PC-3 (cell line): ENCODE data around the gene OSBPL8. TPM values are rescaled to one million over a fixed set of nuclear protein-coding genes. Genes with fewer than 3 reads are reported as not detected.

Experiments
- ATAC-seq: fragments of 200-7000 bp; cut with Tn5 transposase; 2 replicates; pipeline ENCODE4 v1.9.1; 2020; ENCODE audit warnings: mild to moderate bottlenecking, moderate library complexity
- BruUV-seq: library from RNA; stranded (reverse); fragments of 400-500 nt; replicated peaks from 2 replicates; lab custom pipeline; 2021; lab: Mats Ljungman, UMichigan
- CTCF ChIA-PET: fragments of 300-600 bp; sonication (Branson Sonifier 250); formaldehyde crosslinking; loops from one replicate; lab custom pipeline; 2022; ENCODE audit warnings: antibody characterized with exemption; lab: Charles Lee
- POLR2A ChIA-PET: fragments of 300-600 bp; sonication (Branson Sonifier 250); formaldehyde crosslinking; loops from one replicate; lab custom pipeline; 2022; ENCODE audit warnings: antibody characterized with exemption; ENCODE audit not compliant: unreplicated experiment; lab: Charles Lee
- DNase-seq: peaks from one replicate; pipeline ENCODE4 v3.0.0-alpha.2; 2015
- H2AFZ ChIP-seq: fragments of 300-600 bp; sonication (generic); 2 replicates; pipeline ENCODE4 v1.6.0; 2016; ENCODE audit warnings: antibody characterized with exemption, low read length
- H3F3A ChIP-seq: fragments of 300-600 bp; sonication (generic); one replicate; pipeline ENCODE4 v1.6.0; 2017; ENCODE audit warnings: antibody characterized with exemption, low read length, control low read depth, mild to moderate bottlenecking; ENCODE audit not compliant: unreplicated experiment
- H3K27ac ChIP-seq: fragments of 300-600 bp; sonication (generic); 2 replicates; pipeline ENCODE4 v1.5.1; 2016; ENCODE audit warnings: mild to moderate bottlenecking, low read length
- H3K27me3 ChIP-seq: fragments of 300-600 bp; sonication (generic); 2 replicates; pipeline ENCODE4 v1.6.1; 2016; ENCODE audit warnings: low read length, mixed read lengths
- H3K36me3 ChIP-seq: fragments of 300-600 bp; sonication (generic); 2 replicates; pipeline ENCODE4 v1.6.1; 2016; ENCODE audit warnings: low read depth, mixed run types, low read length, mixed read lengths
- H3K4me1 ChIP-seq: fragments of 300-600 bp; sonication (generic); 2 replicates; pipeline ENCODE4 v1.5.1; 2016; ENCODE audit warnings: low read length; ENCODE audit not compliant: insufficient read depth
- H3K4me2 ChIP-seq: fragments of 300-600 bp; sonication (generic); 2 replicates; pipeline ENCODE4 v1.6.0; 2016; ENCODE audit warnings: low read length
- H3K4me3 ChIP-seq: fragments of 300-600 bp; sonication (generic); 2 replicates; pipeline ENCODE4 v1.5.1; 2016; ENCODE audit warnings: mild to moderate bottlenecking, low read length, mixed read lengths
- H3K79me2 ChIP-seq: fragments of 300-600 bp; sonication (generic); 2 replicates; pipeline ENCODE4 v1.6.1; 2017; ENCODE audit warnings: low read length, mixed read lengths
- H3K9ac ChIP-seq: fragments of 300-600 bp; sonication (generic); 2 replicates; pipeline ENCODE4 v1.6.0; 2016; ENCODE audit warnings: mild to moderate bottlenecking, low read length
- H3K9me2 ChIP-seq: fragments of 300-600 bp; sonication (generic); replicated peaks from 2 replicates; pipeline ENCODE4 v1.6.1; 2016; ENCODE audit warnings: mixed run types, low read length, mixed read lengths
- H3K9me3 ChIP-seq: fragments of 300-600 bp; sonication (generic); 2 replicates; pipeline ENCODE4 v1.6.1; 2016; ENCODE audit warnings: low read length, mixed read lengths
- H4K20me1 ChIP-seq: fragments of 300-600 bp; sonication (generic); 2 replicates; pipeline ENCODE4 v1.6.1; 2016; ENCODE audit warnings: low read length, mixed read lengths
- CTCF ChIP-seq: fragments of 300-600 bp; sonication (generic); conservative IDR thresholded peaks from 2 replicates; pipeline ENCODE4 v1.5.1; 2017; ENCODE audit warnings: antibody characterized with exemption, low read depth, mild to moderate bottlenecking, low read length
- EZH2 ChIP-seq: fragments of 300-600 bp; sonication (generic); IDR thresholded peaks from one replicate; pipeline ENCODE4 v1.6.1; 2017; ENCODE audit warnings: antibody characterized with exemption, mild to moderate bottlenecking, low read length; ENCODE audit not compliant: unreplicated experiment
- EZH2phosphoT487 ChIP-seq: fragments of 300-600 bp; sonication (generic); IDR thresholded peaks from 2 replicates; pipeline ENCODE4 v1.6.1; 2018; ENCODE audit warnings: mild to moderate bottlenecking, antibody characterized with exemption, low read length, borderline replicate concordance
- intact Hi-C: fragments of 100-400 bp; cut with micrococcal nuclease; formaldehyde crosslinking; loops from 2 replicates; pipeline ENCODE4 v1.9.0; 2023
- total RNA-seq: library from RNA; depleted of rRNA; stranded (reverse); fragments of >200 nt; gene quantifications from 2 replicates; pipeline ENCODE4 v1.2.3, GENCODE V29; 2014

OSBPL8 gene
- total RNA-seq, 1 experiment from 2014 or later: 28.5 TPM

- DNase-seq: no peak
- no peak for ATAC-seq
- Histone ChIP-seq H3F3A (no peaks in the 10 kb centered on the region), H4K20me1 (no peaks in the 10 kb centered on the region), H3K36me3 (peaks cover 4% of the 10 kb centered on the region; the same call in 1 of the 2 replicates), H2AFZ (no peak overlapping the region), H3K4me2 (no peak overlapping the region), H3K9me3 (no peaks in the 10 kb centered on the region), H3K9me2 (no peaks in the 10 kb centered on the region), H3K4me3 (no peak overlapping the region), H3K27ac (no peak overlapping the region), H3K4me1 (no peaks in the 10 kb centered on the region), H3K27me3 (no peaks in the 10 kb centered on the region), H3K9ac (no peak overlapping the region), H3K79me2 (no peaks in the 10 kb centered on the region)
- intact Hi-C loops: no loop called here
- ChIA-PET CTCF (no interaction called here), POLR2A (no interaction called here)
- BruUV-seq: no TSS peak
- TF ChIP-seq EZH2phosphoT487 (no peak), CTCF (no peak), EZH2 (no peak)
Measured at GRCh38 chr12:76387614-76388013, 172.0 kb downstream of the OSBPL8 start.

GRCh38 chr12:76384560-76384959, 175.0 kb downstream of the OSBPL8 start:
- 0 out of 2 replicates have a peak, but pooled peaks cover 3% of the 10 kb centered on the region for H3K36me3 ChIP-seq
- no TSS peak for BruUV-seq
- ATAC-seq: no peak
- no peaks in the 10 kb centered on the region for H3K9me2 ChIP-seq
- H3K9ac ChIP-seq: no peak overlapping the region
- no peak overlapping the region for H2AFZ ChIP-seq
- TF ChIP-seq EZH2phosphoT487 (no peak), EZH2 (no peak), CTCF (no peak)
- H4K20me1 ChIP-seq: no peaks in the 10 kb centered on the region
- no peaks in the 10 kb centered on the region for H3K27me3 ChIP-seq
- ChIA-PET POLR2A (no interaction called here), CTCF (no interaction called here)
- H3K79me2 ChIP-seq: no peaks in the 10 kb centered on the region
- no peaks in the 10 kb centered on the region for H3F3A ChIP-seq
- H3K9me3 ChIP-seq: no peaks in the 10 kb centered on the region
- no peak overlapping the region for H3K4me2 ChIP-seq
- H3K27ac ChIP-seq: no peak overlapping the region
- intact Hi-C loops: no loop called here
- DNase-seq: no peak
- no peak overlapping the region for H3K4me3 ChIP-seq
- H3K4me1 ChIP-seq: no peaks in the 10 kb centered on the region

GRCh38 chr12:76383988-76384387, 175.6 kb downstream of the OSBPL8 start:
- Histone ChIP-seq H3K9me3 (no peaks in the 10 kb centered on the region), H3K27me3 (no peaks in the 10 kb centered on the region), H3K4me2 (no peak overlapping the region), H3K27ac (no peak overlapping the region), H2AFZ (no peak overlapping the region), H3F3A (no peaks in the 10 kb centered on the region), H3K4me1 (no peaks in the 10 kb centered on the region), H3K9me2 (no peaks in the 10 kb centered on the region), H4K20me1 (no peaks in the 10 kb centered on the region), H3K9ac (no peak overlapping the region), H3K79me2 (no peaks in the 10 kb centered on the region), H3K4me3 (no peak overlapping the region), H3K36me3 (no peaks in the 10 kb centered on the region)
- DNase-seq: no peak
- CTCF ChIA-PET: no interaction called here
- intact Hi-C loops: no loop called here
- POLR2A ChIA-PET: no interaction called here
- BruUV-seq: no TSS peak
- TF ChIP-seq EZH2: no peak
- no peak for ATAC-seq
